ENCODE measurements around the gene BBS1. TPM values are rescaled to one million over a fixed set of nuclear protein-coding genes. Genes with fewer than 3 reads are reported as not detected.

Gene BBS1
- polyA plus RNA-seq, 1 donor = 93.0 TPM

GRCh38 chr11:66476173-66476840 is 34.1 kb upstream of the BBS1 start:
- no peak for DNase-seq

GRCh38 chr11:66476841-66477251 is 33.6 kb upstream of the BBS1 start:
- DNase-seq = no peak

GRCh38 chr11:66477263-66478201 is 32.9 kb upstream of the BBS1 start:
- no peak for DNase-seq

GRCh38 chr11:66478729-66479393 is 31.6 kb upstream of the BBS1 start:
- no peak for DNase-seq

GRCh38 chr11:66479394-66480116 is 30.9 kb upstream of the BBS1 start:
- DNase-seq = no peak

- DNase-seq = peak; percentile 94
These were observed 30.1 kb upstream of the BBS1 start, which contains the start of gene DPP3 for GRCh38 chr11:66480117-66480938. DPP3 (plus strand) TSS chr11:66480434; CDS start chr11:66482201, 1,767 bp downstream.

GRCh38 chr11:66484806-66485380 is 25.5 kb upstream of the BBS1 start:
- DNase-seq = no peak

- DNase-seq = no peak
These were observed 21.5 kb upstream of the BBS1 start for GRCh38 chr11:66488957-66489356.

GRCh38 chr11:66489636-66490035 is 20.8 kb upstream of the BBS1 start:
- no peak for DNase-seq

GRCh38 chr11:66491315-66491935 is 19.0 kb upstream of the BBS1 start:
- no peak for DNase-seq

GRCh38 chr11:66492161-66492865 is 18.1 kb upstream of the BBS1 start:
- no peak for DNase-seq

- no peak for DNase-seq
These were observed 17.3 kb upstream of the BBS1 start for GRCh38 chr11:66493130-66493529.

GRCh38 chr11:66494458-66494857 is 16.0 kb upstream of the BBS1 start:
- no peak for DNase-seq

GRCh38 chr11:66494935-66495334 is 15.5 kb upstream of the BBS1 start:
- no peak for DNase-seq

GRCh38 chr11:66495401-66495854 is 15.0 kb upstream of the BBS1 start:
- DNase-seq = no peak

- no peak for DNase-seq
These were observed 13.2 kb upstream of the BBS1 start for GRCh38 chr11:66497206-66497605.

- DNase-seq = no peak
These were observed 11.9 kb upstream of the BBS1 start for GRCh38 chr11:66498506-66498905.

GRCh38 chr11:66505276-66505816 is 5.1 kb upstream of the BBS1 start:
- no peak for DNase-seq

- DNase-seq = no peak
These were observed 1.3 kb upstream of the BBS1 start for GRCh38 chr11:66509131-66509561.

Measured in left kidney (tissue), 2 donors.